ENCODE data around the gene ADAMTS12. TPM values are rescaled to one million over a fixed set of nuclear protein-coding genes. Genes with fewer than 3 reads are reported as not detected.

The ADAMTS12 gene
- polyA plus RNA-seq, 3 donors, result not detected

DNA sequence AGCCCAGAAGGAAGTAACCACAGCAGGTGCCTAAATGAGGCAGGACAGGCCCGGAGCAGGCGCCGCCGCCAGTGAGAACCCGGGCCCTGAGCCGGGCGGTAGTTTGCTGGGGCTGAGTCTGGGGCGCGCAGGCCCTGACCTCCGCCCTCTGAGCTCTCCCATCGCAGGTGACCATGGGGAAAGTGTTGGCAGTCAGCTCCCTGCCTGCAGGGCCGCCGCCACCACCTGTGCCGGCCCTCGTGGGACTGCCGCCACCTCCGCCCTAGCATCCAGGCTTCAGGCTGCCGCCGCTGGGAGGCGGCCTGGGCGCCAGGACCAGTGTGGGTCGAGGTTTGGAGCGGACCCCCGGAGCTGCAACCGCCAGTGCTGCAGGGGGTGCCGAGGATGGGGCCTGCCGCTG, 389.9 kb downstream of the ADAMTS12 start:
- Mint-ChIP-seq H3K27ac (no peak overlapping the region), H3K4me3 (no peak overlapping the region), H3K27me3 (ENCODE audit: low read depth in 3 of 3) (peaks cover 2 to 4% (median 3%) of the 10 kb centered on the region in 3 donors), H3K36me3 (no peaks in the 10 kb centered on the region), H3K4me1 (no peaks in the 10 kb centered on the region), H3K9me3 (peaks cover 0 to 8% (median 2%) of the 10 kb centered on the region in 7 donors)
- no peaks in the 10 kb centered on the region for H3K36me3 ChIP-seq (replicated peaks in 1 of 2; ENCODE audit: control insufficient read depth in 1 of 2, insufficient read depth in 2 of 2, low read length in 2 of 2)
- intact Hi-C loops (cut with micrococcal nuclease), result no loop called here
- no peaks in the 10 kb centered on the region for H3K4me1 ChIP-seq (ENCODE audit: control insufficient read depth in 1 of 2, insufficient read depth in 2 of 2, low read length in 2 of 2)
- no peak overlapping the region for H2AFZ ChIP-seq (ENCODE audit: insufficient read depth, low read depth, low read length, poor library complexity, severe bottlenecking)
- no peaks in the 10 kb centered on the region for H3K79me2 ChIP-seq (ENCODE audit: insufficient read depth, low read length)
- H4K20me1 ChIP-seq (ENCODE audit: insufficient read depth, low read length), result no peaks in the 10 kb centered on the region
- TF ChIP-seq, protein P1, sequence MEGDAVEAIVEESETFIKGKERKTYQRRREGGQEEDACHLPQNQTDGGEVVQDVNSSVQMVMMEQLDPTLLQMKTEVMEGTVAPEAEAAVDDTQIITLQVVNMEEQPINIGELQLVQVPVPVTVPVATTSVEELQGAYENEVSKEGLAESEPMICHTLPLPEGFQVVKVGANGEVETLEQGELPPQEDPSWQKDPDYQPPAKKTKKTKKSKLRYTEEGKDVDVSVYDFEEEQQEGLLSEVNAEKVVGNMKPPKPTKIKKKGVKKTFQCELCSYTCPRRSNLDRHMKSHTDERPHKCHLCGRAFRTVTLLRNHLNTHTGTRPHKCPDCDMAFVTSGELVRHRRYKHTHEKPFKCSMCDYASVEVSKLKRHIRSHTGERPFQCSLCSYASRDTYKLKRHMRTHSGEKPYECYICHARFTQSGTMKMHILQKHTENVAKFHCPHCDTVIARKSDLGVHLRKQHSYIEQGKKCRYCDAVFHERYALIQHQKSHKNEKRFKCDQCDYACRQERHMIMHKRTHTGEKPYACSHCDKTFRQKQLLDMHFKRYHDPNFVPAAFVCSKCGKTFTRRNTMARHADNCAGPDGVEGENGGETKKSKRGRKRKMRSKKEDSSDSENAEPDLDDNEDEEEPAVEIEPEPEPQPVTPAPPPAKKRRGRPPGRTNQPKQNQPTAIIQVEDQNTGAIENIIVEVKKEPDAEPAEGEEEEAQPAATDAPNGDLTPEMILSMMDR (IDR thresholded peaks at IDR 0.05), result no peak
- no peaks in the 10 kb centered on the region for H3K27me3 ChIP-seq (ENCODE audit: control insufficient read depth in 2 of 2, insufficient read depth in 2 of 2, low read length in 2 of 2)
- no peak overlapping the region for H3K27ac ChIP-seq (ENCODE audit: low read depth in 1 of 2, low read length in 2 of 2)
- 98% methylated on average over 18 of the region's 27 CpGs for WGBS (ENCODE audit: insufficient coverage)
- no peak overlapping the region for H3K4me3 ChIP-seq (replicated peaks in 1 of 3; ENCODE audit: low read depth in 2 of 3, low read length in 3 of 3)
- H3K4me2 ChIP-seq (replicated peaks; ENCODE audit: extremely low read depth, low read length, poor library complexity, severe bottlenecking), result no peak overlapping the region
- no peak for DNase-seq
- no peak overlapping the region for H3K9ac ChIP-seq (ENCODE audit: insufficient read depth, low read length, poor library complexity, severe bottlenecking)
- H3K9me3 ChIP-seq (replicated peaks in 1 of 2; ENCODE audit: control insufficient read depth in 1 of 2, insufficient read depth in 1 of 2, low read length in 2 of 2), result peaks cover 0 to 13% of the 10 kb centered on the region in 2 donors

DNA sequence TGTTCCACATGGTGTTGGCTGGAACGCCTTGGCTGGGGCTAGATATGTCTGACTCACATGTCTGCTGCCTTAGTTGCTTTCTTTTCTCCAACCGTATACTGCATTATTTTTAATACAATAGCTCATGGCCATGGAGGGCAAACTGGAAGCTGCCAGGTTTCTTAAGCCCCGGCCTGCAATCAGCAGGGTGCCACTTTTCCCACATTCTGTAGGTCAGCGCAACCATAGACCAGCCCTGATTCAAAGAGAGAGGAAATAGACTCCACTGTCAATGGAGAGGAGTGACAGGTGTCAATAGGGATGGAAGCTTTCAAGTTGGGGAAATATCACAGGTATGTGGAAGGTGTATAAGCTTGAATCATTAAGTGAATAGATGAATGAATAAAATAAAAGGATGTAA, 390.5 kb downstream of the ADAMTS12 start:
- Mint-ChIP-seq H3K27ac (no peak overlapping the region), H3K36me3 (no peaks in the 10 kb centered on the region)

More for the DNA sequence above, 390.5 kb downstream of the ADAMTS12 start:
- H3K4me3 Mint-ChIP-seq, result no peak overlapping the region
- Histone ChIP-seq H3K27ac (ENCODE audit: low read depth in 1 of 2, low read length in 2 of 2) (no peak overlapping the region), H3K79me2 (ENCODE audit: insufficient read depth, low read length) (no peaks in the 10 kb centered on the region), H2AFZ (ENCODE audit: insufficient read depth, low read depth, low read length, poor library complexity, severe bottlenecking) (no peak overlapping the region), H3K9ac (ENCODE audit: insufficient read depth, low read length, poor library complexity, severe bottlenecking) (no peak overlapping the region), H3K27me3 (ENCODE audit: control insufficient read depth in 2 of 2, insufficient read depth in 2 of 2, low read length in 2 of 2) (no peaks in the 10 kb centered on the region), H4K20me1 (ENCODE audit: insufficient read depth, low read length) (no peaks in the 10 kb centered on the region), H3K36me3 (replicated peaks in 1 of 2; ENCODE audit: control insufficient read depth in 1 of 2, insufficient read depth in 2 of 2, low read length in 2 of 2) (no peaks in the 10 kb centered on the region), H3K9me3 (replicated peaks in 1 of 2; ENCODE audit: control insufficient read depth in 1 of 2, insufficient read depth in 1 of 2, low read length in 2 of 2) (peaks cover 0 to 13% of the 10 kb centered on the region in 2 donors), H3K4me3 (replicated peaks in 1 of 3; ENCODE audit: low read depth in 2 of 3, low read length in 3 of 3) (no peak overlapping the region), H3K4me2 (replicated peaks; ENCODE audit: extremely low read depth, low read length, poor library complexity, severe bottlenecking) (no peak overlapping the region), H3K4me1 (ENCODE audit: control insufficient read depth in 1 of 2, insufficient read depth in 2 of 2, low read length in 2 of 2) (no peaks in the 10 kb centered on the region)
- intact Hi-C loops (cut with micrococcal nuclease), result no loop called here
- no peaks in the 10 kb centered on the region for H3K4me1 Mint-ChIP-seq
- H3K27me3 Mint-ChIP-seq (ENCODE audit: low read depth in 3 of 3), result peaks cover 2 to 4% (median 3%) of the 10 kb centered on the region in 3 donors
- no peak for DNase-seq
- H3K9me3 Mint-ChIP-seq, result peaks cover 0 to 8% (median 2%) of the 10 kb centered on the region in 7 donors
- TF ChIP-seq, protein P1 (IDR thresholded peaks at IDR 0.05), result no peak
- WGBS (ENCODE audit: insufficient coverage), result no CpG with 5 or more reads among the region's 4 CpGs

Measured in CD14-positive monocyte (primary cell).